ENCODE data around the gene PROKR1. TPM values are rescaled to one million over a fixed set of nuclear protein-coding genes. Genes with fewer than 3 reads are reported as not detected.
"Not testable (repeated sequence)": the region's sequence is repeated elsewhere in the genome, so short reads cannot be mapped to it uniquely, and the experiment has no call there.

PROKR1 gene
- total RNA-seq, 1 experiment from 2014 or later = 4.4 TPM

DNA sequence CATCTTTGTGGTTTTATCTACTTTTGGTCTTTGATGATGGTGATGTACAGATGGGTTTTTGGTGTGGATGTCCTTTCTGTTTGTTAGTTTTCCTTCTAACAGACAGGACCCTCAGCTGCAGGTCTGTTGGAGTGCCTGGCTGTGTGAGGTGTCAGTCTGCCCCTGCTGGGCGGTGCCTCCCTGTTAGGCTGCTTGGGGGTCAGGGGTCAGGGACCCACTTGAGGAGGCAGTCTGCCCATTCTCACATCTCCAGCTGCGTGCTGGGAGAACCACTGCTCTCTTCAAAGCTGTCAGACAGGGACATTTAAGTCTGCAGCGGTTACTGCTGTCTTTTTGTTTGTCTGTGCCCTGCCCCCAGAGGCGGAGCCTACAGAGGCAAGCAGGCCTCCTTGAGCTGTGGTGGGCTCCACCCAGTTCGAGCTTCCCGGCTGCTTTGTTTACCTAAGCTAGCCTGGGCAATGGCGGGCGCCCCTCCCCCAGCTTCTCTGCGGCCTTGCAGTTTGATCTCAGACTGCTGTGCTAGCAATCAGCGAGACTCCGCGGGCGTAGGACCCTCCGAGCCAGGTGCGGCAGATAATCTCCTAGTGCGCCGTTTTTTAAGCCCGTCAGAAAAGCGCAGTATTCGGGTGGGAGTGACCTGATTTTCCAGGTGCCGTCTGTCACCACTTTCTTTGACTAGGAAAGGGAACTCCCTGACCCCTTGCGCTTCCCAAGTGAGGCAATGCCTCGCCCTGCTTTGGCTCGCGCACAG is 36.0 kb downstream of the PROKR1 start:
- H3K27me3 Mint-ChIP-seq (ENCODE audit: low read depth); ATAC-seq: not testable (repeated sequence)
- ChIA-PET POLR2A (interaction anchor here (0.7 kb wide), 1 partner anchor 212 kb away, joined by 3 read pairs; the partner anchor contains the start of genes APLF and FBXO48), CTCF (interaction anchor here (1.4 to 2.2 kb wide), 2 partner anchors 30 to 192 kb away, joined by 5 to 7 read pairs; no protein-coding TSS in a partner anchor)
- Mint-ChIP-seq H3K4me3 (peak overlapping the region; percentile 75), H3K27ac (peak overlapping the region; percentile 84), H3K9me3 (peaks cover 42% of the 10 kb centered on the region), H3K4me1 (peaks cover 20% of the 10 kb centered on the region), H3K36me3 (peaks cover 44% of the 10 kb centered on the region)
- peak; percentile 79 for DNase-seq (ENCODE audit: low spot score)
- TF ChIP-seq FOXK1 (CRISPR knock-in tag; IDR thresholded peaks at IDR 0.05) (peak; percentile 42; the same call in 1 of the 2 replicates), SP1 (CRISPR knock-in tag; conservative IDR thresholded peaks at IDR 0.05) (peak; percentile 34; the same call in 1 of the 2 replicates)
- TF ChIP-seq, protein P1, sequence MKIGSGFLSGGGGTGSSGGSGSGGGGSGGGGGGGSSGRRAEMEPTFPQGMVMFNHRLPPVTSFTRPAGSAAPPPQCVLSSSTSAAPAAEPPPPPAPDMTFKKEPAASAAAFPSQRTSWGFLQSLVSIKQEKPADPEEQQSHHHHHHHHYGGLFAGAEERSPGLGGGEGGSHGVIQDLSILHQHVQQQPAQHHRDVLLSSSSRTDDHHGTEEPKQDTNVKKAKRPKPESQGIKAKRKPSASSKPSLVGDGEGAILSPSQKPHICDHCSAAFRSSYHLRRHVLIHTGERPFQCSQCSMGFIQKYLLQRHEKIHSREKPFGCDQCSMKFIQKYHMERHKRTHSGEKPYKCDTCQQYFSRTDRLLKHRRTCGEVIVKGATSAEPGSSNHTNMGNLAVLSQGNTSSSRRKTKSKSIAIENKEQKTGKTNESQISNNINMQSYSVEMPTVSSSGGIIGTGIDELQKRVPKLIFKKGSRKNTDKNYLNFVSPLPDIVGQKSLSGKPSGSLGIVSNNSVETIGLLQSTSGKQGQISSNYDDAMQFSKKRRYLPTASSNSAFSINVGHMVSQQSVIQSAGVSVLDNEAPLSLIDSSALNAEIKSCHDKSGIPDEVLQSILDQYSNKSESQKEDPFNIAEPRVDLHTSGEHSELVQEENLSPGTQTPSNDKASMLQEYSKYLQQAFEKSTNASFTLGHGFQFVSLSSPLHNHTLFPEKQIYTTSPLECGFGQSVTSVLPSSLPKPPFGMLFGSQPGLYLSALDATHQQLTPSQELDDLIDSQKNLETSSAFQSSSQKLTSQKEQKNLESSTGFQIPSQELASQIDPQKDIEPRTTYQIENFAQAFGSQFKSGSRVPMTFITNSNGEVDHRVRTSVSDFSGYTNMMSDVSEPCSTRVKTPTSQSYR (CRISPR knock-in tag; IDR thresholded peaks at IDR 0.05) = peak; percentile 58; the same call in 1 of the 2 replicates
- TF ChIP-seq, protein P2, sequence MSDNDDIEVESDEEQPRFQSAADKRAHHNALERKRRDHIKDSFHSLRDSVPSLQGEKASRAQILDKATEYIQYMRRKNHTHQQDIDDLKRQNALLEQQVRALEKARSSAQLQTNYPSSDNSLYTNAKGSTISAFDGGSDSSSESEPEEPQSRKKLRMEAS (CRISPR knock-in tag; IDR thresholded peaks at IDR 0.05) = peak; percentile 37; the same call in 1 of the 2 replicates

DNA sequence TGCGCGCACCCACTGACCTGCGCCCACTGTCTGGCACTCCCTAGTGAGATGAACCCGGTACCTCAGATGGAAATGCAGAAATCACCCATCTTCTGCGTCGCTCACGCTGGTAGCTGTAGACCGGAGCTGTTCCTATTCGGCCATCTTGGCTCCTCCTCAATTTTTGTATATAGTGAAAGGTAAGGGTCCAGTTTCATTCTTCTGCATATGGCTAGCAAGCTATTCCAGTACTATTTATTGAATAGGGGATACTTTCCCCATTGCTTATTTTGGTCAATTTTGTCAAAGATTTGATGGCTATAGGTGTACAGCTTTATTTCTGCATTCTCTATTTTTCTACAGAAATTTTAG is 36.5 kb downstream of the PROKR1 start:
- H3K4me1 Mint-ChIP-seq = peaks cover 22% of the 10 kb centered on the region
- H3K27me3 Mint-ChIP-seq (ENCODE audit: low read depth); ATAC-seq; DNase-seq (ENCODE audit: low spot score): not testable (repeated sequence)
- POLR2A ChIA-PET = interaction anchor here (0.7 kb wide), 1 partner anchor 212 kb away, joined by 3 read pairs; the partner anchor contains the start of genes APLF and FBXO48
- H3K9me3 Mint-ChIP-seq = peaks cover 36% of the 10 kb centered on the region
- peaks cover 39% of the 10 kb centered on the region for H3K36me3 Mint-ChIP-seq
- CTCF ChIA-PET = interaction anchor here (1.4 to 2.2 kb wide), 2 partner anchors 29 to 192 kb away, joined by 5 to 7 read pairs; no protein-coding TSS in a partner anchor
- peak overlapping the region; percentile 84 for H3K27ac Mint-ChIP-seq
- H3K4me3 Mint-ChIP-seq = peak overlapping the region; percentile 75

DNA sequence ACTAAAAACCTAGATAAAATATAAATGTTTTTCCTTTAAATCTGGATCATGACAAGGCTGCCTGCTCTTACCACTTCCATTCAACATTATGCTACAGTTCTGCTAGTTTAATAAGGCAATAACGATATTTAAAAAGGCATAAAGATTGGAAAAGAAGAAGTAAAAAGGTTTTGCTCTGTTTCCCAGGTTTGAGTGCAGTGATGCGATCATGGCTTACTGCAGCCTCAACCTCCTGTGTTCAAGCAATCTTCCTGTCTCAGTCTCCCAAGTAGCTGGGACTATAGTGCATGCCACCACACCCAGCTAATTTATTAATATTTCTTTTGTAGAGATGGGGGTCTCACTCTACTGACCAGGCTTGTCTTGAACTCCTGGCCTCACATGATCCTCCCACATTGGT is 40.8 kb downstream of the PROKR1 start:
- H3K4me3 Mint-ChIP-seq = no peak overlapping the region
- no peak overlapping the region for H3K27ac Mint-ChIP-seq
- no peak for TF ChIP-seq MXD4 (CRISPR knock-in tag; IDR thresholded peaks at IDR 0.05; ENCODE audit: borderline replicate concordance)
- peaks cover 36% of the 10 kb centered on the region for H3K4me1 Mint-ChIP-seq
- H3K9me3 Mint-ChIP-seq = peaks cover 31% of the 10 kb centered on the region
- no peak for ATAC-seq
- CTCF ChIA-PET = no interaction called here
- no peaks in the 10 kb centered on the region; the same call in 1 of the 2 replicates for H3K27me3 Mint-ChIP-seq (ENCODE audit: low read depth)
- peaks cover 32% of the 10 kb centered on the region for H3K36me3 Mint-ChIP-seq
- POLR2A ChIA-PET = no interaction called here
- no peak for DNase-seq (ENCODE audit: low spot score)

DNA sequence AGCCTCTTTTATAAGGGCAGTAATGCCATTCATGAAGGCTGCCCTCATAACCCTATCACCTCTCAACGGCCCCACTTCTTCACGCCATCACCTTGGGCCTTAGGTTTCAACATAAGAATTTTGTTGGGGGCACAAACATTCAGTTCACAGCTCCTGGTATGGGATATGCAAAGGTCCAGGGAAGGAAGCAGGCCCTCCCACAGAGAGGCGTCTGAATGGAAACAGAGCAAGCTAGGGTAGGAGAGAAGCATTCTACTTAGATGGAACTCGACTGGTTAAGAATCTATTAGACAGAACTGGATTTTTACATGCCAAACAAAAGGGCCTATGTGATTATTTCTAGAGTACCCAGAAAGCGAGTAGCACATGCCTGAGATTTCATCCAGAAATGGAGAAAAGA is 42.8 kb downstream of the PROKR1 start:
- H3K4me3 Mint-ChIP-seq = no peak overlapping the region
- no peak for DNase-seq (ENCODE audit: low spot score)
- TF ChIP-seq, protein P3, sequence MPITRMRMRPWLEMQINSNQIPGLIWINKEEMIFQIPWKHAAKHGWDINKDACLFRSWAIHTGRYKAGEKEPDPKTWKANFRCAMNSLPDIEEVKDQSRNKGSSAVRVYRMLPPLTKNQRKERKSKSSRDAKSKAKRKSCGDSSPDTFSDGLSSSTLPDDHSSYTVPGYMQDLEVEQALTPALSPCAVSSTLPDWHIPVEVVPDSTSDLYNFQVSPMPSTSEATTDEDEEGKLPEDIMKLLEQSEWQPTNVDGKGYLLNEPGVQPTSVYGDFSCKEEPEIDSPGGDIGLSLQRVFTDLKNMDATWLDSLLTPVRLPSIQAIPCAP (CRISPR knock-in tag; IDR thresholded peaks at IDR 0.05) = no peak
- TF ChIP-seq, protein P4, sequence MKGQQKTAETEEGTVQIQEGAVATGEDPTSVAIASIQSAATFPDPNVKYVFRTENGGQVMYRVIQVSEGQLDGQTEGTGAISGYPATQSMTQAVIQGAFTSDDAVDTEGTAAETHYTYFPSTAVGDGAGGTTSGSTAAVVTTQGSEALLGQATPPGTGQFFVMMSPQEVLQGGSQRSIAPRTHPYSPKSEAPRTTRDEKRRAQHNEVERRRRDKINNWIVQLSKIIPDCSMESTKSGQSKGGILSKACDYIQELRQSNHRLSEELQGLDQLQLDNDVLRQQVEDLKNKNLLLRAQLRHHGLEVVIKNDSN (CRISPR knock-in tag; IDR thresholded peaks at IDR 0.05) = no peak
- TF ChIP-seq, protein P5, sequence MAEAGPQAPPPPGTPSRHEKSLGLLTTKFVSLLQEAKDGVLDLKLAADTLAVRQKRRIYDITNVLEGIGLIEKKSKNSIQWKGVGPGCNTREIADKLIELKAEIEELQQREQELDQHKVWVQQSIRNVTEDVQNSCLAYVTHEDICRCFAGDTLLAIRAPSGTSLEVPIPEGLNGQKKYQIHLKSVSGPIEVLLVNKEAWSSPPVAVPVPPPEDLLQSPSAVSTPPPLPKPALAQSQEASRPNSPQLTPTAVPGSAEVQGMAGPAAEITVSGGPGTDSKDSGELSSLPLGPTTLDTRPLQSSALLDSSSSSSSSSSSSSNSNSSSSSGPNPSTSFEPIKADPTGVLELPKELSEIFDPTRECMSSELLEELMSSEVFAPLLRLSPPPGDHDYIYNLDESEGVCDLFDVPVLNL (CRISPR knock-in tag; IDR thresholded peaks at IDR 0.05; ENCODE audit: borderline replicate concordance, low read depth) = no peak
- TF ChIP-seq NFYB (CRISPR knock-in tag; conservative IDR thresholded peaks at IDR 0.05; ENCODE audit: low read depth) (no peak), ZNF317 (CRISPR knock-in tag; IDR thresholded peaks at IDR 0.05; ENCODE audit: borderline replicate concordance, low read depth) (no peak), MXD4 (CRISPR knock-in tag; IDR thresholded peaks at IDR 0.05; ENCODE audit: borderline replicate concordance) (no peak), ZNF671 (CRISPR knock-in tag; IDR thresholded peaks at IDR 0.05) (no peak), ZNF219 (CRISPR knock-in tag; IDR thresholded peaks at IDR 0.05; ENCODE audit: borderline replicate concordance) (no peak), TP53 (CRISPR knock-in tag; IDR thresholded peaks at IDR 0.05) (no peak), ZNF416 (CRISPR knock-in tag; IDR thresholded peaks at IDR 0.05) (no peak), HMGA2 (CRISPR knock-in tag; IDR thresholded peaks at IDR 0.05) (no peak)
- TF ChIP-seq, protein P6, sequence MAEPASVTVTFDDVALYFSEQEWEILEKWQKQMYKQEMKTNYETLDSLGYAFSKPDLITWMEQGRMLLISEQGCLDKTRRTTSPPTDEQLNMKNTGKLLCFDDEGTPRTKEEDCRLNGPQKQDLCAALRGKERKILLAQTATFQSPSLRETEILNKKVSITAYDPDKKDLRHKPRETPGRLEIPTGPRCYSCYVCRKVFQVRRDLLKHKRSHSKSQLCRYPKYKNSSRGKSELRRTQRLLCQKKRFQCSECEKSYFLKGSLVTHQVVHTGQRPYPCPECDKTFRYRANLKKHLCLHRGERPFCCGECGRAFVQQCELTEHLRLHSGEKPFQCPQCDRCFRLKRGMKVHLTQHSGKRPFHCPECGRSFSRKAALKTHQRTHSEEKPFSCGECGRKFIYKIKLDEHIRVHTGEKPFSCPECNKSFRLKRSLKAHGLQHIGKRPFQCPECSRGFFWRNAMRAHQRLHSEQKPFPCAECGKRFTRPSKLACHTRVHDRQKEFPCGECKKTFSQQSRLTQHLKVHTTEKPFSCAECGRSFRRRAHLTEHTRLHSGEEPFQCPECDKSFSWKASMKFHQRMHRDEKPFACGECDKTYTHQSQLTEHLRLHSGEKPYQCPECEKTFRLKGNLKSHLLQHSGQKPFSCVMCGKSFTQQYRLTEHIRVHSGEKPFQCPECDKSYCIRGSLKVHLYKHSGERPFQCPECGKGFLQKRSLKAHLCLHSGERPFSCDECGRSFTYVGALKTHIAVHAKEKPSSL (CRISPR knock-in tag; conservative IDR thresholded peaks at IDR 0.05) = no peak

More for the DNA sequence above, 42.8 kb downstream of the PROKR1 start:
- POLR2A ChIA-PET = no interaction called here
- peak; percentile 85 for ATAC-seq
- Mint-ChIP-seq H3K4me1 (peaks cover 40% of the 10 kb centered on the region), H3K27ac (peak overlapping the region; percentile 34; the same call in 1 of the 2 replicates), H3K36me3 (peaks cover 23% of the 10 kb centered on the region), H3K27me3 (ENCODE audit: low read depth) (no peaks in the 10 kb centered on the region), H3K9me3 (peaks cover 21% of the 10 kb centered on the region)
- CTCF ChIA-PET = interaction anchor here (1.3 kb wide), 1 partner anchor 23 kb away, joined by 3 read pairs; no protein-coding TSS in a partner anchor

All from WTC11 (cell line).